GM21360 (cell line): ENCODE results near the gene TFEB.

Source experiments
- ATAC-seq: cut with Tn5 transposase; IDR thresholded peaks from one replicate; pipeline ENCODE4 v1.9.1; 2021; ENCODE audit warnings: mild to moderate bottlenecking, moderate library complexity; ENCODE audit not compliant: unreplicated experiment

TFEB gene

GRCh38 chr6:41707565-41708200 lies 27.7 kb downstream of the TFEB start:
- no peak for ATAC-seq

GRCh38 chr6:41706876-41707564 lies 28.4 kb downstream of the TFEB start:
- no peak for ATAC-seq

GRCh38 chr6:41705996-41706835 lies 29.2 kb downstream of the TFEB start:
- ATAC-seq = peak; percentile 64

GRCh38 chr6:41705311-41705995 lies 30.0 kb downstream of the TFEB start:
- ATAC-seq = no peak

GRCh38 chr6:41704656-41705310 lies 30.6 kb downstream of the TFEB start:
- no peak for ATAC-seq

- ATAC-seq = no peak
These were observed 31.4 kb downstream of the TFEB start for GRCh38 chr6:41704028-41704427.

- no peak for ATAC-seq
These were observed 32.5 kb downstream of the TFEB start for GRCh38 chr6:41702771-41703494.

GRCh38 chr6:41702089-41702745 lies 33.2 kb downstream of the TFEB start:
- ATAC-seq = no peak

GRCh38 chr6:41700463-41701347 lies 34.7 kb downstream of the TFEB start:
- no peak for ATAC-seq

GRCh38 chr6:41699063-41699462 lies 36.3 kb downstream of the TFEB start:
- no peak for ATAC-seq

- no peak for ATAC-seq
These were observed 37.3 kb downstream of the TFEB start for GRCh38 chr6:41697861-41698781.

- ATAC-seq = no peak
These were observed 38.6 kb downstream of the TFEB start for GRCh38 chr6:41696788-41697187.

GRCh38 chr6:41695825-41696224 lies 39.6 kb downstream of the TFEB start:
- no peak for ATAC-seq

GRCh38 chr6:41694815-41695526 lies 40.4 kb downstream of the TFEB start:
- no peak for ATAC-seq

GRCh38 chr6:41693281-41694240 lies 41.8 kb downstream of the TFEB start:
- no peak for ATAC-seq

GRCh38 chr6:41692730-41693129 lies 42.7 kb downstream of the TFEB start:
- no peak for ATAC-seq
